ENCODE data around the gene LRRC31. TPM values are rescaled to one million over a fixed set of nuclear protein-coding genes. Genes with fewer than 3 reads are reported as not detected.

Gene LRRC31
- total RNA-seq, 3 donors from 2014 or later = 0.29 to 7.5 TPM; not detected in 1

DNA sequence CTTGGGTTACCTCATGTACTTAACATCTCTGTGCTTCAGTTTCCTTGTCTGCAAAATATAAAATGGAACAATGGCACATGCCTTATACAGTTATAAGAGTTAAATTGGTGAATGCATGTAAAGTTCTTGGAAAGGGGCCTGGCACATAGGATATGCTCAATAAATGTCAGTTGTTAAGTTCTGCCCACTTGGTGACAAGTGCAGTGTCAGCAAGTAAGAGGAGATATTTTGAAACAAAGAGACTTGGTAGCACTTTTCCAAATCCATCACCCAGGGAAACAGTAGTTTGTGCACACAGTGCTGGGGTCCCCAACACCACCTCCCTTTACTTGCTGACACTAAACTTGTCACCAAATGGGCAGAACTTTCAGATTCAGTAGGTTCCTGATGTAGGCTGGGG lies 19.1 kb downstream of the LRRC31 start:
- no peaks in the 10 kb centered on the region for H3K36me3 ChIP-seq
- TF ChIP-seq, protein P1, sequence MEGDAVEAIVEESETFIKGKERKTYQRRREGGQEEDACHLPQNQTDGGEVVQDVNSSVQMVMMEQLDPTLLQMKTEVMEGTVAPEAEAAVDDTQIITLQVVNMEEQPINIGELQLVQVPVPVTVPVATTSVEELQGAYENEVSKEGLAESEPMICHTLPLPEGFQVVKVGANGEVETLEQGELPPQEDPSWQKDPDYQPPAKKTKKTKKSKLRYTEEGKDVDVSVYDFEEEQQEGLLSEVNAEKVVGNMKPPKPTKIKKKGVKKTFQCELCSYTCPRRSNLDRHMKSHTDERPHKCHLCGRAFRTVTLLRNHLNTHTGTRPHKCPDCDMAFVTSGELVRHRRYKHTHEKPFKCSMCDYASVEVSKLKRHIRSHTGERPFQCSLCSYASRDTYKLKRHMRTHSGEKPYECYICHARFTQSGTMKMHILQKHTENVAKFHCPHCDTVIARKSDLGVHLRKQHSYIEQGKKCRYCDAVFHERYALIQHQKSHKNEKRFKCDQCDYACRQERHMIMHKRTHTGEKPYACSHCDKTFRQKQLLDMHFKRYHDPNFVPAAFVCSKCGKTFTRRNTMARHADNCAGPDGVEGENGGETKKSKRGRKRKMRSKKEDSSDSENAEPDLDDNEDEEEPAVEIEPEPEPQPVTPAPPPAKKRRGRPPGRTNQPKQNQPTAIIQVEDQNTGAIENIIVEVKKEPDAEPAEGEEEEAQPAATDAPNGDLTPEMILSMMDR (IDR thresholded peaks at IDR 0.05) = no peak
- TF ChIP-seq POLR2AphosphoS5 (IDR thresholded peaks at IDR 0.05) = no peak
- no peak for DNase-seq (ENCODE audit: low spot score in 2 of 2)
- H3K9me3 ChIP-seq = no peaks in the 10 kb centered on the region
- no peaks in the 10 kb centered on the region for H3K27me3 ChIP-seq
- intact Hi-C loops (cut with DNase I; ENCODE audit: low total_unique reads) = no loop called here
- H3K4me3 ChIP-seq = no peak overlapping the region
- no peaks in the 10 kb centered on the region for H3K4me1 ChIP-seq
- H3K27ac ChIP-seq = no peak overlapping the region

DNA sequence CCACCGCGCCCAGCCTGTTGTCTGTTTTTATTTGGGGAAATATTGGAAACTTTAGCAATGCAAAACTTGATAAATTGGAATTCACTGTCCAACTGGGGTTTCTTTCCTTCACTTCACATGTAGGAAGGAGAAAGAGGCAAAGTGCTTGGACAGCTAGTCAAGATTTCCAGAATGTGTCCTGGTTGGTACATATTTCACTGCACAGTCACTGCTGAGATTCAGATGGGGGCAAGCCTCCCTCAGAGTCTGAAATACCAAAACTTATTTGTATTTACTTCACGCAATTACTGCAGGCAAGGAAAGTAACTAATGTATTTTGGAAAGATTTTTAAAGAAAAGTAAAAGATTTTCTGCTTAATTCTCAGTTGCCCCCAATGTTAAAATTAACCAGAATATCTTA lies 21.0 kb downstream of the LRRC31 start:
- TF ChIP-seq, protein P1 (IDR thresholded peaks at IDR 0.05) = no peak
- TF ChIP-seq POLR2A (IDR thresholded peaks at IDR 0.05) = no peak
- H3K4me1 ChIP-seq = no peaks in the 10 kb centered on the region
- no peaks in the 10 kb centered on the region for H3K27me3 ChIP-seq
- no peak overlapping the region for H3K4me3 ChIP-seq
- no peaks in the 10 kb centered on the region for H3K9me3 ChIP-seq
- H3K27ac ChIP-seq = no peak overlapping the region
- DNase-seq (ENCODE audit: low spot score in 2 of 2) = no peak
- intact Hi-C loops (cut with DNase I; ENCODE audit: low total_unique reads) = no loop called here
- H3K36me3 ChIP-seq = no peaks in the 10 kb centered on the region

DNA sequence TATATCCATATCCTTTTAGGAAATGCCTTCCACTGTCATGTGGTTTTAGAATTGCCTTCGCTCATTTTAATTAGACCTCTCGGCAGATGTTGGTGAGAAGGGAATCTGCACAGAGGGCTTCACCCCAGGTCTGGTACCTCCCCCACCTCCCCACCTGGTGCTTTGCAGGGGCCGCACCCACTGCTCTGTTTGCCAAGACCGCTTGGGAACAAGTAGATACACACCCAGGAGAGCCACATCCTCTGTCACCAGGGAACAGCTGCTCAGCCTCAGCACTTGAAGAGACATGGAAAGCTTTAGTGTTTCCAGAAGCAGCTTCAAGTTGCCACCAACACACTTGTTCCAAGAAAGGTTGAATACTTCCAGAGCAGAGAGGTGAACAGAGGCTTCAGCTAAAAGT lies 21.8 kb downstream of the LRRC31 start:
- Histone ChIP-seq H3K4me3 (no peak overlapping the region), H3K27me3 (no peaks in the 10 kb centered on the region), H3K4me1 (no peaks in the 10 kb centered on the region), H3K36me3 (no peaks in the 10 kb centered on the region), H3K27ac (no peak overlapping the region), H3K9me3 (no peaks in the 10 kb centered on the region)
- intact Hi-C loops (cut with DNase I; ENCODE audit: low total_unique reads) = no loop called here
- TF ChIP-seq POLR2A (IDR thresholded peaks at IDR 0.05) (no peak), POLR2AphosphoS5 (IDR thresholded peaks at IDR 0.05) (no peak)
- TF ChIP-seq, protein P1 (IDR thresholded peaks at IDR 0.05) = no peak
- DNase-seq (ENCODE audit: low spot score in 2 of 2) = no peak

DNA sequence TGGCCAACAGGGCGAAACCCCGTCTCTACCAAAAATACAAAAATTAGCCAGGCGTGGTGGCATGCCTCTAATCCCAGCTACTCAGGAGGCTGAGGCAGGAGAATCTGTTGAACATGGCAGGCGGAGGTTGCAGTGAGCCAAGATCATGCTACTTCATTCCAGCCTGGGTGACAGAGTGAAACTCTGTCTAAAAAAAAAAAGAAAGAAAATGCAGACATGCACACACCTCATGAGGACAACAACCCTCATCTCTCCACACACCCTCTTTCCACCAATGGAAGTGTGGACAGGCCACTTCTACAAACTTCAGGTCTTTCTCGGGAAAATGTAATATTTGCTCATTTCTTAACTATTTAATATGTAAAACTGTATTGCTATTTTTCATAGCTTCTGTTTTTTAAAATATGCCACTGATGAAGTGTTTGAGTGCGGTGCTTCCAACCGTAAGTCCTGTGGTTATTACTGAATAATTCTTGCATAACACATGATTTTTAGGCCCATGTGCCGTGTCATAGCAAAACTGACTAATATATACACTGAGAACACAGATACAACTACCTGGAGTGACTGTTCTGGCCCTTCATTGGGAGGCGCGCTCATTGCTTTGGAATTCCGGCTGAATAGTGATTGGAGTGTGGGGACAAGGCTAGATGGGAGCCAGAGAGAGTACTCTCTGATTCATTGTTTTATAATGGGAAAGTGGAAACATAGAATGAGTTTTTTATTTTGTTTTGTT lies 23.1 kb downstream of the LRRC31 start:
- Histone ChIP-seq H3K4me1 (no peaks in the 10 kb centered on the region), H3K36me3 (no peaks in the 10 kb centered on the region), H3K27me3 (no peaks in the 10 kb centered on the region), H3K27ac (no peak overlapping the region), H3K9me3 (no peaks in the 10 kb centered on the region), H3K4me3 (no peak overlapping the region)
- TF ChIP-seq, protein P1 (IDR thresholded peaks at IDR 0.05) = no peak
- no peak for TF ChIP-seq POLR2AphosphoS5 (IDR thresholded peaks at IDR 0.05)
- TF ChIP-seq POLR2A (IDR thresholded peaks at IDR 0.05) = no peak
- intact Hi-C loops (cut with DNase I; ENCODE audit: low total_unique reads) = no loop called here
- no peak for DNase-seq (ENCODE audit: low spot score in 2 of 2)

DNA sequence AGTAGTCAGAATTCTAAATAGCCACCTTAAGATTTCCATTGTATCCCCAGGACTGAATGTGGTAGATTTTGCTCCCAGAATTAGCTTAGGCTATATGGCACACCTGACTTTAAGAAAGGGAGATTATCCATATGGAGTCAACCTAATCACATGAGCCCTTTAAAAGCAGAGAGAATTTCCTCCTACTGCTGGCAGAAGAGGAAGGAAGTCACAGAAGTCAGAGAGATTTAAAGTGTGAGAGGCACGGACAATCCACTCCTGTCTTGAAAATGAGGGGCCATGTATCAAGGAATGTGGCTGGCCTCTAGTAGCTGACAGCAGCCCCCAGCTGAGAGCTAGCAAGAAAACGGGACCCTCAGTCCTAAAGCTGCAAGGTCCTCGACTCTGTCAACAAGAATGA lies 26.8 kb downstream of the LRRC31 start:
- Histone ChIP-seq H3K9me3 (no peaks in the 10 kb centered on the region), H3K27me3 (no peaks in the 10 kb centered on the region), H3K4me1 (no peaks in the 10 kb centered on the region), H3K36me3 (no peaks in the 10 kb centered on the region), H3K27ac (no peak overlapping the region), H3K4me3 (no peak overlapping the region)
- TF ChIP-seq, protein P1 (IDR thresholded peaks at IDR 0.05) = no peak
- no peak for TF ChIP-seq POLR2A (IDR thresholded peaks at IDR 0.05)
- TF ChIP-seq POLR2AphosphoS5 (IDR thresholded peaks at IDR 0.05) = no peak
- DNase-seq (ENCODE audit: low spot score in 2 of 2) = no peak
- intact Hi-C loops (cut with DNase I; ENCODE audit: low total_unique reads) = no loop called here
